Measurements from ENCODE around the gene KCTD21.

- TF ChIP-seq CTCF (IDR thresholded peaks at IDR 0.05) (no peak), SIN3A (IDR thresholded peaks at IDR 0.05; ENCODE audit: borderline replicate concordance, insufficient read depth, low read depth, low read length) (no peak)
Measured at GRCh38 chr11:78176605-78177141, 11.8 kb downstream of the KCTD21 start.

Measured in Panc1 (cell line).